NT2/D1 (cell line): ENCODE measurements around the gene PHF2.
"Not testable (repeated sequence)": the region's sequence is repeated elsewhere in the genome, so short reads cannot be mapped to it uniquely, and the experiment has no call there.

Experiments
- DNase-seq: peaks from one replicate; pipeline ENCODE4 v3.0.0-alpha.2; 2011; ENCODE audit warnings: low read depth, low spot score
- H3K27me3 ChIP-seq: 2 replicates; pipeline ENCODE4 v1.6.0; 2011; ENCODE audit warnings: mild to moderate bottlenecking; ENCODE audit not compliant: insufficient read length, insufficient read depth
- H3K36me3 ChIP-seq: 2 replicates; pipeline ENCODE4 v1.6.1; 2011; ENCODE audit warnings: mild to moderate bottlenecking, low read length, mixed read lengths; ENCODE audit not compliant: insufficient read depth, insufficient read length
- H3K4me1 ChIP-seq: 2 replicates; pipeline ENCODE4 v1.5.1; 2011; ENCODE audit not compliant: insufficient read depth, insufficient read length
- H3K4me3 ChIP-seq: 2 replicates; pipeline ENCODE4 v1.5.1; 2011; ENCODE audit warnings: low read depth; ENCODE audit not compliant: insufficient read length
- H3K9ac ChIP-seq: 2 replicates; pipeline ENCODE4 v1.6.0; 2011; ENCODE audit warnings: low read depth; ENCODE audit not compliant: insufficient read length
- H3K9me3 ChIP-seq: 2 replicates; pipeline ENCODE4 v1.5.1; 2011; ENCODE audit warnings: mild to moderate bottlenecking, low read length; ENCODE audit not compliant: insufficient read depth
- SUZ12 ChIP-seq: IDR thresholded peaks from 2 replicates; pipeline ENCODE4 v1.6.1; 2011; ENCODE audit not compliant: insufficient read length, insufficient read depth; ENCODE audit errors: extremely low read depth
- YY1 ChIP-seq: IDR thresholded peaks from 2 replicates; pipeline ENCODE4 v1.6.1; 2011; ENCODE audit not compliant: insufficient read length, insufficient read depth
- ZNF274 ChIP-seq: IDR thresholded peaks from 2 replicates; pipeline ENCODE4 v1.6.1; 2011; ENCODE audit warnings: mild to moderate bottlenecking, low read depth, low read length

PHF2 gene

DNA sequence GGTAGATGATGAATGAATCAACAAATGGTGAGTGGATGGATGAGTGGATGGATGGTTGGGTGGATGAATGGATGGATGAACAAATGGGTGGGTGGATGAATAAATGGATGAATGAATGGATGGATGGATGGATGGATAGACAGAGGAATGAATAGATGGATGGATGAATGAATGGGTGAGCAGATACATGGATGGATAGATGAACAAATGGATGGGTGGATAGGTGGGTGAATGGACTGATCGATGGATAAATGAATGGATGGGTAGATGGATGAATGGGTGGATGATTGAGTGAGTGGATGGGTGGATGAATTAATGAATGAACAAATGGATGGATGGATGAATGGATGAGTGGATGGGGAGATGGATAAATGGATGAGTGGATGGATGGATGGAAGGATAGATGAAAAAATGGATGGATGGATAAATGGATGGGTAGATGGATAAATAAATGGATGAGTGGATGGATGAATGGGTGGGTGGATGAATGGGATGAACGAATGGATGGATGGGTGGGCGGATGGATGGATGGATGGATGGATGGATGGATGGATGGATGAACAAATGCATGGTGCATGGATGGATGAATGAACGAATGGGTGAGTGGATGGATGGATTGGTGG is 85.7 kb downstream of the PHF2 start:
- DNase-seq = no peak
- Histone ChIP-seq H3K4me3 (no peak overlapping the region), H3K27me3 (no peaks in the 10 kb centered on the region), H3K36me3 (peaks cover 47% of the 10 kb centered on the region), H3K9me3 (no peaks in the 10 kb centered on the region), H3K4me1 (peaks cover 6% of the 10 kb centered on the region), H3K9ac (no peak overlapping the region)
- TF ChIP-seq SUZ12 (no peak), ZNF274 (no peak)

DNA sequence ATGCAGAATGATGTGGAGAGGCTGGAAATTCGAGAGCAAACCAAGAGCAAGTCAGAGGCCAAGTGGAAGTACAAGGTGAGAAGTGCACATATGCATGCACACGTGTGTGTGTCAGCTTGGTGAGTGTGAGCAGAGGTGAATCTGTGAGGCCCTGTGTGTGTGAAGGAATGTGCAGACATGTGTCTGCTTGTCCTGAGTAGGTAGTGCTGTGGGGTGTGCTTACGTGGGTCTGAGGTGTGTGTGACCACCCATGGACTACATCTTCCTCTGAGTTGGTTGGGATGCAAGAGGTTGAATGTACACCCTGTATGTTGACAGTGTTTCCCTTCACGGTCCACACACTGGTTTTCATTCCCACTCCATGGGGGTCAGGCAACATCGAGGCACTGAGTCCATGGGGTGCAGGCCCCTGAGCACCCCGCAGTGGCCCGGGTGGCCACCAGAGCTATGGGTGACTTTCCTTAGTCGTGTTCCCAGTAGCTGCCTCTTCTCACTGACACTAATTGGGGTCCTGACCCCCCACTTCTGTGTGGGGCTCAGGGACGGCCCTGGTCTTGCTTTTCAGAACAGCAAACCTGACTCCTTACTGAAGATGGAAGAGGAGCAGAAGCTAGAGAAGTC is 86.7 kb downstream of the PHF2 start:
- Histone ChIP-seq H3K27me3 (no peaks in the 10 kb centered on the region), H3K4me3 (no peak overlapping the region), H3K4me1 (peaks cover 10% of the 10 kb centered on the region), H3K9ac (no peak overlapping the region), H3K9me3 (no peaks in the 10 kb centered on the region), H3K36me3 (peaks cover 47% of the 10 kb centered on the region)
- no peak for DNase-seq
- TF ChIP-seq ZNF274 (no peak), SUZ12 (no peak), YY1 (no peak)

DNA sequence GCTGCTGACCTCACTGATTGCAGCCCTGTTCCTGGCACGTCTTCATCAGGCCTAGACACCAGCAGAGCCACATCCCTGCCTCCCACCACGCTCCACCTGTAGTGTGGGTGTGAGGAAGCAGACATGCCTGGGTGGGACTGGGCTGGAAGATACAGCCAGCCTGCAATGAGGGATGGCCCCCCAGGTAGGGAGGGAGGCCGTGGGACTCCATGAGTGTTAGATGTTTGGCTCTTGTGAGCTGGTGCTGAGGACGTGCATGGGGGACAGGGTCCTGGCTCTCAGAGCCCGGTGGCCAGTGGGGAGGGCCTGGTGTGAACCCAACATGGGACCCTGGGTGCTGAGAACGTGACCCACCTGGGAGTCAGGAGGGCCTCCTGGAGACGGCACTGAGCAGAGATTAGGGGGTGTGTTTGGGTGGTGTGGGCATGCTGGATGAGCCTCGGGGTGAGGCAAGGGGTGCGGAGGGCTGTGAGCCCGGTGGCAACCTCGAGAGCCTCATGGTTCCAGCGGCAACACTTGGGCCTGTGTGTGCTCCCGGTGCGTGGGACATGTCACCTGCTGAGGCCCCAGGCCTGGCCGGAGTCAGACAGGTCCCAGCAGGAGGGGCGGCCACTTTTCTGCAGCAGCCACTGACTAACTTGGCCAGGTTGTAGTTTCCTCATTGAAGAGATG is 87.6 kb downstream of the PHF2 start:
- no peak for TF ChIP-seq SUZ12
- no peak for TF ChIP-seq ZNF274
- no peak for TF ChIP-seq YY1
- Histone ChIP-seq H3K36me3 (peaks cover 39% of the 10 kb centered on the region), H3K27me3 (no peaks in the 10 kb centered on the region), H3K9ac (peak overlapping the region; percentile 8), H3K9me3 (no peaks in the 10 kb centered on the region), H3K4me1 (peaks cover 7% of the 10 kb centered on the region), H3K4me3 (no peak overlapping the region)
- DNase-seq = no peak

DNA sequence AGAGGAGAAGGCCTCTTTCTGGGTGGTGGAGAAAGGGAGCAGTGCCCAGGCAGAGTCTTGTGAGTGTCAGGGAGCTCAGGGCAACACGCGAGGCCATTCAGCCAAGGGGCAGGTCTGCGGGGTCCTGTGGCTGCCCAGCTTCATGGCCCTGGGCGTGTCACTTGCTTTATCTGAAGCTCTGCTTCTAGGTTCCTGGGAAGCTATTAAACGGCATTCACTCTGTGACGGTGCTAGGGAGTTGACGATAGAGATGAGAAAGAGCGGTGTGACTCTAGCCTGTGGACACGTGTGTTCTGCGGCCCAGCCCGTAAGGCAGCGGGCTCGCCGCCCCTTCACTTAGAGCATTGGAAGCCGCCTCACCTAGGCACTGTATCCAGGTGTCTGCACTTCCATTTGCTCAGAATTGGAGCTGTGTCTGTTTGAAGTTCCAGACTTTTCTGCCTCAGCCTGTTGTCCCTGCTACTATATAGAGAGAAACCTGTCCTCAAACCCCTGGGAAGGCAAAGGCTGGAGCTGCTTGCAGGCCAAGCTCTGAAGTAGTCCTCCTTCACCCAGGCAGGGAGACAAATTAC is 88.3 kb downstream of the PHF2 start:
- TF ChIP-seq ZNF274 = no peak
- TF ChIP-seq YY1 = no peak
- no peak for TF ChIP-seq SUZ12
- Histone ChIP-seq H3K4me3 (no peak overlapping the region), H3K36me3 (peaks cover 35% of the 10 kb centered on the region), H3K4me1 (peaks cover 11% of the 10 kb centered on the region), H3K9me3 (no peaks in the 10 kb centered on the region), H3K27me3 (no peaks in the 10 kb centered on the region), H3K9ac (peak overlapping the region; percentile 8)
- no peak for DNase-seq

DNA sequence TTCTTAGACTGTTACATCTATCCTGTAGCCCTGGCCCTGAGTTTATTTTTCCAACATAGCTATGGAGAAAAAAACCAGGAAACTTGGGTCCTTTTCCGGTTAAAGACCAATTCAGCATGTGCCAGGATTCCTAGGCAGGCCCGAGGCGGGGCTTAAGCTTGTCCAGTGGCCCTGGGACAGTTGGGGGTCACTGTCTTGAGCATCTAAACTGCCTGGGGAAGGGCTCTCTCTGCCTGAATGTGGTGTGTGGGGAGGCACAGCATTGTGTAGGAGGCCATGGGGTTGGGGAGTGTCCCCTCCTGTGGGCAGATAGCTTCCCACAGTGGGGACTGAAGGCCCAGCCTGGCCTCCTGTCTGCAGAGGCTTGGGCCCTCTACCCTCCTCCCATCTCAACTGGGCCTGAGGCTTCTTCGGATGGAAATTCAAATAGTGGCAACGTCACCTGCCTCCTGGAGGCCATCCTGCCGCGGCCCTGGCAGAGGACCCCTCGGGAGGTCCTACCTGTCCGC is 88.8 kb downstream of the PHF2 start:
- Histone ChIP-seq H3K36me3 (peaks cover 31% of the 10 kb centered on the region), H3K27me3 (no peaks in the 10 kb centered on the region), H3K4me3 (no peak overlapping the region), H3K9me3 (no peaks in the 10 kb centered on the region), H3K4me1 (peaks cover 11% of the 10 kb centered on the region), H3K9ac (no peak overlapping the region)
- TF ChIP-seq YY1 (no peak), SUZ12 (no peak), ZNF274 (no peak)
- DNase-seq = no peak

DNA sequence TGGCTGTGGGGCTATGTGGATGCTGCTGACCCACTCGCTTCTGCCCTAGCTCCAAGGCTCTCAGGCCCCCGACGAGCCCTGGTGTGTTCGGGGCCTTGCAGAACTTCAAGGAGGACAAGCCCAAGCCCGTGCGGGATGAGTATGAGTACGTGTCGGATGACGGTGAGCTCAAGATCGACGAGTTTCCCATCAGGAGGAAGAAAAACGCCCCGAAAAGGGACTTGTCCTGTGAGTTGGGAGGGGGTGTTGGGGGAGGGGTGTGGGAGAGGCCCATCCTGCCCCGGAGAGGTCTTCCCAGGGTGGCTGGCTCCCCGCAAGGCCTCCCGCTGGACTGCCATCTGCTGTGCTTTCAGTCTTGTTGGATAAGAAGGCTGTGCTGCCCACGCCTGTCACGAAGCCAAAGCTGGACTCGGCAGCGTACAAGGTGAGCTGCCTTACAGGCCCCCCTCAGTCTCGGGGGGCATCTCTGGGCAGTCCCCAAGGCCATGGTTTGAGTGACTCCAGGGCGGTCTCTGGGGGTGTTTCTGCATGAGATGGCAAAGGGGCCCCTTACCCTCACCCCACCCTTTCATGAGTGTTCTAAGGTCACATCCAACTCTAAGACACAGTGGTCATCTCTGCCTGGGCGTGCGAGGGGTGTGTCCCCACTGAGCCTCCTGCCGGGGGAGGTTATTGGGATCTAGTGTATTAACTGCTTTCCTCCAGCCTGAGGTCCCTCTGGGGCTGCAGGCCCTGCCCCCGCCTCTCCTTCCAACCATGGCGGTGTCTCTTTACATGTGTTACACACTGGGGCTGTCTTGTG is 89.5 kb downstream of the PHF2 start:
- H3K4me3 ChIP-seq = no peak overlapping the region

DNA sequence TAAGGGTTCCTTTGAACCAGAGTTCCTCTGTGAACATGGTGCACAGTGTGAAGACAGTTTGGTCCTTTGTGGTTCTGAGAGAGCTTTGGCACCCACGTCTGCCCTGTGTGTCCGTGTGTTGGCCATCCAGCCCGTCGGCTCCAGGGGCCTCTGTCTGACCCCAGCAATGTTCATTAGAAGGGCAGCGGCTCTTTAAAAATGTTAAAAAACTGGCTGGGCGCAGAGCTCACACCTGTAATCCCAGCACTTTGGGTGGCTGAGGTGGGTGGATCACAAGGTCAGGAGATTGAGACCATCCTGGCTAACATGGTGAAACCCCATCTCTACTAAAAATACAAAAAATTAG is 90.0 kb downstream of the PHF2 start:
- peaks cover 11% of the 10 kb centered on the region for H3K4me1 ChIP-seq
- H3K36me3 ChIP-seq = peaks cover 31% of the 10 kb centered on the region
- not testable (repeated sequence) for DNase-seq, H3K9ac ChIP-seq, H3K4me3 ChIP-seq, H3K9me3 ChIP-seq, H3K27me3 ChIP-seq

More for the DNA sequence above, 89.5 kb downstream of the PHF2 start:
- peaks cover 31% of the 10 kb centered on the region for H3K36me3 ChIP-seq
- no peak for TF ChIP-seq YY1
- no peak for TF ChIP-seq ZNF274
- no peak for TF ChIP-seq SUZ12
- no peak overlapping the region for H3K9ac ChIP-seq
- H3K4me1 ChIP-seq = peaks cover 11% of the 10 kb centered on the region
- DNase-seq = no peak
- no peaks in the 10 kb centered on the region for H3K27me3 ChIP-seq
- H3K9me3 ChIP-seq = no peaks in the 10 kb centered on the region
